HL-60 (cell line): ENCODE results near the gene ITPRIPL1.
"Not testable (repeated sequence)": the region's sequence is repeated elsewhere in the genome, so short reads cannot be mapped to it uniquely, and the experiment has no call there.

Experiments used
- DNase-seq, 2 experiments: peaks; one replicate each; pipeline ENCODE4 v3.0.0-alpha.2; 2010 to 2020; ENCODE audit warnings: low read depth in 1 of 2, low spot score in 1 of 2
- H3K27ac ChIP-seq: fragments of 250-450 bp; sonication (Bioruptor Pico); replicated peaks from 2 replicates; pipeline ENCODE4 v1.5.1; 2020; ENCODE audit warnings: mild to moderate bottlenecking, moderate library complexity
- H3K27me3 ChIP-seq: fragments of 250-450 bp; sonication (Bioruptor Pico); 2 replicates; pipeline ENCODE4 v1.5.1; 2021; ENCODE audit warnings: mild to moderate bottlenecking, moderate library complexity; ENCODE audit not compliant: insufficient read depth, poor library complexity, severe bottlenecking
- H3K4me3 ChIP-seq: replicated peaks from 2 replicates; pipeline ENCODE4 v1.5.1; 2011; ENCODE audit warnings: mild to moderate bottlenecking, control low read depth, low read length; ENCODE audit not compliant: insufficient read depth
- CTCF ChIP-seq: IDR thresholded peaks from one replicate; pipeline ENCODE4 v1.5.1; 2011; ENCODE audit warnings: low read length, control low read depth, inconsistent platforms; ENCODE audit not compliant: insufficient read depth
- GABPA ChIP-seq: IDR thresholded peaks from 2 replicates; pipeline ENCODE4 v1.6.1; 2012; ENCODE audit warnings: low read depth
- POLR2AphosphoS5 ChIP-seq: IDR thresholded peaks from 2 replicates; pipeline ENCODE4 v1.6.1; 2012; ENCODE audit warnings: low read depth
- REST ChIP-seq: IDR thresholded peaks from 2 replicates; pipeline ENCODE4 v1.6.1; 2012; ENCODE audit warnings: low read depth; ENCODE audit not compliant: insufficient replicate concordance
- SPI1 ChIP-seq: IDR thresholded peaks from 2 replicates; pipeline ENCODE4 v1.6.1; 2012; ENCODE audit warnings: low read depth, mild to moderate bottlenecking, borderline replicate concordance

The ITPRIPL1 gene

GRCh38 chr2:96291751-96292150 lies 33.4 kb upstream of the ITPRIPL1 start:
- DNase-seq = peak; percentile 73 to 76
- H3K27ac ChIP-seq = peak overlapping the region; percentile 53
- H3K4me3 ChIP-seq = no peak overlapping the region
- TF ChIP-seq SPI1 (no peak; the same call in 1 of the 2 replicates), REST (no peak), GABPA (no peak), POLR2AphosphoS5 (peak; percentile 50; the same call in 1 of the 2 replicates), CTCF (no peak)
- H3K27me3 ChIP-seq = no peaks in the 10 kb centered on the region

GRCh38 chr2:96294271-96294670 lies 30.8 kb upstream of the ITPRIPL1 start:
- H3K27ac ChIP-seq, DNase-seq, H3K4me3 ChIP-seq, H3K27me3 ChIP-seq: not testable (repeated sequence)

GRCh38 chr2:96296925-96297324 lies 28.2 kb upstream of the ITPRIPL1 start:
- H3K4me3 ChIP-seq = no peak overlapping the region
- no peak for DNase-seq
- no peak overlapping the region for H3K27ac ChIP-seq
- no peak for TF ChIP-seq CTCF
- no peak for TF ChIP-seq GABPA
- no peak for TF ChIP-seq SPI1
- no peak for TF ChIP-seq POLR2AphosphoS5
- TF ChIP-seq REST = no peak
- H3K27me3 ChIP-seq = no peaks in the 10 kb centered on the region

- no peak for DNase-seq
- no peaks in the 10 kb centered on the region for H3K27me3 ChIP-seq
- H3K27ac ChIP-seq = no peak overlapping the region
- no peak for TF ChIP-seq REST
- no peak for TF ChIP-seq SPI1
- no peak for TF ChIP-seq CTCF
- TF ChIP-seq POLR2AphosphoS5 = no peak
- TF ChIP-seq GABPA = no peak
- H3K4me3 ChIP-seq = no peak overlapping the region
These were observed 23.3 kb upstream of the ITPRIPL1 start for GRCh38 chr2:96301865-96302264.
